Stimulated activated CD8-positive, alpha-beta memory T cell treated with anti-CD3 and anti-CD28 coated beads, Interleukin-7, amount 100 ng/mL, for 24 hours (primary cell): ENCODE data around the gene DLG2.
"Not testable (repeated sequence)": the region's sequence is repeated elsewhere in the genome, so short reads cannot be mapped to it uniquely, and the experiment has no call there.

Experiments used
- DNase-seq: peaks from one replicate; pipeline ENCODE4 v3.0.0-alpha.2; 2020; ENCODE audit warnings: low read depth

DLG2 gene

DNA sequence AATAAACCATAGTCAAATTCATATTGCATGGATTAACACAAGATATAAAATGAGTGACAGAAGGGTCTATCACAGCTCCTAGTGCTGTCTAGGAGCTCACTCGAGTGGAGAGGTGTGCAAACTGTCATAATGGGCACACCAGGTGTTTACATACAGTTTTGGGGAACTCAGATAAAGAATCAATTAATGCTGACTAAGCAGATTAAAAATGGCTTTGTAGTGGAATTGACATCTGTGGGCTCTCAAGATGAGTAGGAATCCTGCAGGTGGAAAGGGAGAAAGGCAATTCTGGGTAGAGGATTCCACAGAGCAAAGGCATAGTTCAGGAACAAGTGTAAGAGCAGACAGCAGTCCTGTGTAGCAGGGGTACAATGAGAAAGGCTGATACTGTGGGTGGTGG, 1844.8 kb downstream of the DLG2 start:
- DNase-seq = no peak

GRCh38 chr11:83779876-83780275, 1847.3 kb downstream of the DLG2 start:
- DNase-seq = no peak

DNA sequence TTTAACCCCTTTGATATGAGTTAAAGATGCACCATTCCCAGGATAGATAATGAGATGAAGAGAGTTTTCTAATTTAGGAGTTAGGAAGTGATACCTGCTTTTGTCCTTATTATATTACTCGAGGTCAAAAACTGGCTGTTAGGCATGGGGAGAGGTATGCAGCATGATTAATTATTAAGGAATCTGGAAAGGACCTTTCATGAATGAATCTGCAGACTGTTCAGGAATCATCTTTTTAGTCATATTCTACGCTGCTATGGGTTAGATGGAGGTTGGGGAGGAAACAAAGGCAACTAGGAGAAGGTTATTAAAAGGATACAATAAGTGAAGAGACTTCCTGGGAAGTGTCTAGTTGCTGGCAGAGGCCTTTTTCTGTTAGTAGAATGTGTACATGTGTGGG, 1848.5 kb downstream of the DLG2 start:
- no peak for DNase-seq

DNA sequence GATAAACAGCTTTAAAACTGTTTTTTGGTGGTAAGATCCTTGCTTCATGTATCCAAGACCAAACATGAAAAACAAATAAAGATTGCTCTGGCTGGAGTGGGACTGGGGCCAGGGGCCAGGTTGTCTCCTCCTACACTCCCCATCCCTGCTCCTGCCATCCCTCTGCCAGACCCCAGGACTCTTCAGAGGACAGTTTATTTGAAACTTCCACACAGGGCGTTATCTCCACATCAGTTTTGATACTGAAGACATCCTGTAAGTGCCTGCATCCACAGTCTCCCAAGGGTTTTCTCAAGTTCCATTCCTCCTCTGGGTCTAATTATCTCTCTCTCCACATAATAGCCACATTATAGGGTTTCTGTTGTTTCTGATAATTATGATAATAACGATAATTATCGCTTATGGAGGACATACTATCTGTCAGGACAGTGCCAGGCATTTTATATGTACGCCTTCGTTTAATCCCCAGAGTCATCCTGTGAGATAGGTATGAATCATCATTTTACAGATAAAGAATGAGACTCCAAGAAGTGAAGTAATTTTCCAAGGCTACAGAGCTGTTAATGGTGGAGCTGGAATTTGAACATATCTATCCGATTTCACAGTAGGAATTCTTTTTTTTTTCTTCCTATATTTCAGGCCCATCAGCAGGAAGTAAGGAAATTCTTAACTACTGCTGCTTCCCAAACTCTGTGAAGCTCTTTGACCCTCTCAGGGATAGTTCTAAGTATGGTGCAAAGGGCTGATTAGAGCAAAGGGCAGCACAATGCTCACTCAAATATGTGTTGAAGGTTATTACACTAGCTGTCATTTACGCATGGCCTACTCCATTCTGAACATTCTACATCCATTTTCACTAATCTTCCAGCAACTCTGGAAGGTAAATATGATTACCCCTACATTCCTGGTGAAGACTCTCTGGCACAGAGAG, 1852.9 kb downstream of the DLG2 start:
- DNase-seq = no peak

- DNase-seq = no peak
Measured at GRCh38 chr11:83768489-83768888, 1858.7 kb downstream of the DLG2 start.

DNA sequence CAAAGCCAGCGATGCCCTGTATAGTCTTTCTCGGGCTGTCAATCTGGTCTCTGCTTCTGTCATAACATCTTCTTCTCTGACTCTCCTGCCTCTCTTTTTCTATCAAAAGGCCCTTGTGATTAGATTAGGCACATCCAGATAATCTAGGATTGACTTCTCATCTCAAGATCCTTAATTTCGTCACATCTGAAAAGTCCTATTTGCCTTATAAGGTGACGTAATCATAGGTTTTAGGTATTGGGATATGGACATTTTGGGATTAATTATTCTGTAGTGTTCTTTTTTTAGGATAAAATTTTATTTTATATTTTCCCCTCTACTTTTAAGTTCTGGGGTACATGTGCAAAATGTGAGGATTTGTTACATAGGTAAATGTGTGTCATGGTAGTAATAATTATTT, 1860.2 kb downstream of the DLG2 start:
- DNase-seq = no peak

GRCh38 chr11:83764643-83765042, 1862.5 kb downstream of the DLG2 start:
- DNase-seq = no peak

GRCh38 chr11:83760932-83761331, 1866.2 kb downstream of the DLG2 start:
- no peak for DNase-seq

- DNase-seq = no peak
Measured at GRCh38 chr11:83759148-83759547, 1868.0 kb downstream of the DLG2 start.

DNA sequence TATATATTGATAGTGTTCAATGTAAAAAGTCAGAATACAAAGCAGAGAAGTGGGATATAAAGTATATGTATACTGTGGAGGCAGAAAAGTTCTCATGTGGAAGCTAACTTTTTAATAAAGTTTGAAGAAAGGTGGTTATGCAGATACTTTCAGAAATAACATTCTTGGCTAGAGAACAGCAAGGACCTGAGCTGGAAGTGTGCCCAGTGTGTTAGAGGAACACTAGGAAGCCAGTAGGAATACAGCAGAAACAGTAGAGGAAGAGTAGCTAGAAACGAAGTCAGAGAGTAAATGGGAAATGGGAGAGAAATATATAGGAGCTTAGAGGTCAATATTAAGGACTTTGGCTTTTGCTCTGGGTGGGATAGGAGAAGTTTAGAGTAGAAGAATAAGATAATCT, 1876.1 kb downstream of the DLG2 start:
- DNase-seq = no peak

- no peak for DNase-seq
Measured at GRCh38 chr11:83746921-83747585, 1880.1 kb downstream of the DLG2 start.

GRCh38 chr11:83744620-83745192, 1882.4 kb downstream of the DLG2 start:
- DNase-seq = no peak

DNA sequence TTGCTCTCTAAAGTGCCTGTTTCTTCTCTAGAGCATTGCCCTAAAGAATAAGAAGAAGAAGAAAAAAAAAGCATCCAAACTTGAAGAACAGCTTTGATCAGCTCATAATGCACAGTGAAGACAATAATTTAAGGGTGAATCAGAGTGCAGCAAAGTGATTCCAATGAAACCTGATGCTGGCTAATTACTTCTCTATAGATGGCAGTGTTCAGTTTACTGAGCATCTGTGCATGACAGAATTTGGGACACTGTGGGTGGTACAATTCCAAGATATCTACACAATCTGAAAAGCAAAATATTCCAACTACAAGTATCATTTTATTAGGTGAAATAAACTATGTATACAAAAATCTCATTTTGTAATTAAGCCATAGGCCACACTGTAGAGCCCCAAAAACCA, 1890.5 kb downstream of the DLG2 start:
- no peak for DNase-seq

DNA sequence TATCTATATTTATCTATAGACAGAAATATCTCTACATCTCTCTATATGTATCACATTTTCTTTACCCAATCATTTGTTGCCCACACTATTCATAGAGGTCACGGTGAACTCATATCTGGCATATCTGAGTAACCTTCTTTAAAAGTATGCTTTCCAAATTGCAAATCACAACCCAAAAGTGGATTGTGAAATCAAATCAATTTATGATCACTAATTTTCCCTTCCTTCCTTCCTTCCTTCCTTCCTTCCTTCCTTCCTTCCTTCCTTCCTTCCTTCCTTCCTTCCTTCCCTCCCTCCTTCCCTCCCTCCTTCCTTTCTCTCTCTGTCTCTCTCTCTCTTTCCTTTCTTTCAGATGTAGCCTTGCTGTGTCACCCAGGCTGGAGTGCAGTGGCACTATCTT, 1893.0 kb downstream of the DLG2 start:
- no peak for DNase-seq

DNA sequence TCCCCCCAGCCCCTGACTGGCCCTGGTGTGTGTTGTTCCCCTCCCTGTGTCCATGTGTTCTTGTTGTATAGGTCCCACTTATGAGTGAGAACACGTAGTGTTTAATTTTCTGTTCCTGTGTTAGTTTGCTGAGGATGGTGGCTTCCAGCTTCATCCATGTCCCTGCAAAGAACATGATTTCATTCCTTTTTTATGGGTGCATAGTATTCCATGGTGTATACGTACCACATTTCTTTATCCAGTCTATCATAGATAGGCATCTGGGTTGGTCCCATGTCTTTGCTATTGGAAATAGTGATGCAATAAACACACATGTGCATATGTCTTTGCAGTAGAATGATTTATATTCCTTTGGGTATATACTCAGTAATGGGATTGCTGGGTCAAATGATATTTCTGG, 1895.9 kb downstream of the DLG2 start:
- not testable (repeated sequence) for DNase-seq

DNA sequence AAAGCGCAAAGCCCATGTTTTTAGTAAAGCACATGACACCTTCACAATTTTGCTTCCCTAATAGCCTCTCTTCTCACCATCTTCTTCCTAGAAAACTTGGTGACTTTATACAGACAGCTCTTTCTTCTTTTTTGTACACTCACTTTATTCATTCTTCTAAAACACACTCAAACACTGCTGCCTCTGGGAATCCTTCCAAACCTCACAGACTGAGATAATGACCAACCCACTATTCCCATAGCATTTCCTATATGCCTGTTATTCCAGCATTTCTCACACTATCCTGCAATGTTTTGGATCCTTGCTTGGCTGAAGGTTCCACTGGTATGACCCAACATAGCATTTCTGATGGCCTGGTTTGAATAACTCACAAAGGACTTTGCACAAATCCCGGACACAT, 1898.9 kb downstream of the DLG2 start:
- no peak for DNase-seq

- DNase-seq = no peak
Measured at GRCh38 chr11:83727251-83727650, 1899.9 kb downstream of the DLG2 start.

- no peak for DNase-seq
Measured at GRCh38 chr11:83726316-83726715, 1900.8 kb downstream of the DLG2 start.

- no peak for DNase-seq
Measured at GRCh38 chr11:83725728-83726127, 1901.4 kb downstream of the DLG2 start.

- DNase-seq = no peak
Measured at GRCh38 chr11:83725269-83725560, 1901.9 kb downstream of the DLG2 start.

DNA sequence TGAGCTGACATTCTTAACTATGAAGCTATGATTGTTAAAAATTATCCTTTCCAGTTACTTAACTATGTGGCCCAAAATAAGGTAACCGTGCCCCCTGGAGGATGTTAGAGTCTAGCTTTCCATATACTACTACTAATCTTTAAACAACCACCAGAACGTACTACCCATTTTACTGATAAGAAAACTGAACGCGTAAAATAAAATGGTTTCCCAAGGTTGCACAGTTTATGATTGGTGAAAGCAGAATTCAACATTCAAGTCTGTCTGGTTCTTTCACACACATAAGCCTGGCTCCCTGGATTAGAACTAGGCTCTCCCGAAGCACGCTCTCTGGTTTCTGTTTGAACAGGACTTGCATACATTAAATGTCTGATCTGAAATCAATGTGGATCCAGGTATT, 1903.1 kb downstream of the DLG2 start:
- no peak for DNase-seq

- no peak for DNase-seq
Measured at GRCh38 chr11:83722392-83723119, 1904.6 kb downstream of the DLG2 start.

- no peak for DNase-seq
Measured at GRCh38 chr11:83721263-83721662, 1905.9 kb downstream of the DLG2 start.
